Astrocyte of the hippocampus (primary cell): Measurements from ENCODE around the gene CDIP1.

Source experiments
- DNase-seq: peaks from one replicate; pipeline ENCODE4 v3.0.0; 2011; ENCODE audit warnings: low read depth, low spot score

CDIP1 gene

GRCh38 chr16:4489030-4489429 lies 49.5 kb downstream of the CDIP1 start:
- DNase-seq: peak; percentile 88

GRCh38 chr16:4488499-4488967 lies 50.0 kb downstream of the CDIP1 start:
- peak; percentile 24 for DNase-seq

GRCh38 chr16:4487955-4488498 lies 50.5 kb downstream of the CDIP1 start:
- peak; percentile 76 for DNase-seq

- no peak for DNase-seq
These were observed 52.3 kb downstream of the CDIP1 start for GRCh38 chr16:4486126-4486893.

DNA sequence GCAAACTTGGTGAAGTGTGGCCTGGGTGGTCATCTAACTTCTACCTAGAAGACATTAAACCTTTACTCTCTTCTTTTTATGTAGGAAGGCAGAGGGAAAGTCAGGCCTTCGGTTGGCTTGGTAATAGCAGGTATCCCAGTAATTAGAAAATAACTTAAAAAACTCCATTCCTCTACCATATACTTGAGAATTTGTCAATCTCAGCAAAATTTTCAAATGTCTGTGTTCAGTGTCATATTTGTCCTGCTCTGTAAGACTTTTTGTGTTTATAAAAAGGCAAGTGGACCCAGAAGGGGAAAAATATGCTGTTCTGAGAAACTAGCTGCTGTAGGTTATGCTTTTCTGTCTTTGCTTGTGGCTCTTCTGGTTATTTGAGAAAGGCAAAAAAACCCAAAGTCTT lies 56.6 kb downstream of the CDIP1 start:
- no peak for DNase-seq

DNA sequence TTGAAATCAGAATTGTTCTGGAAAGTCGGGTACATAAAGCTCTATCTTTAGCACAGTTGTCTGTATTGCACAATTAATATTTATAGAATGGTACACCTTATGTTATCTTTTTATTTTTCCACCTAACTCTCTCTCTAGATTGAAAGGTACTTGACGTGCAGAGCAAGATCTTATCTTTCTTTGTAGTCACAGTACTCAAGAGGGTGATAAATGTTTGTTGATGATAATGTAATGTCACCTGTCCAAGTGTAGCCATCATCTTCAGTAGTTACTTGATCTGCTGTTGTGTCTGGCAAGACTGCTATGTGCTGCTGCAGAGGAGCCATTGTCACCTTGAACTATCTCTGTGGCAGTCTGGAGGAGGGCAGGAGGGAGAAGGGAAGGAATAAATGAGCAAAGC lies 57.0 kb downstream of the CDIP1 start:
- no peak for DNase-seq

- DNase-seq: peak; percentile 77
These were observed 60.6 kb downstream of the CDIP1 start for GRCh38 chr16:4477966-4478365.

DNA sequence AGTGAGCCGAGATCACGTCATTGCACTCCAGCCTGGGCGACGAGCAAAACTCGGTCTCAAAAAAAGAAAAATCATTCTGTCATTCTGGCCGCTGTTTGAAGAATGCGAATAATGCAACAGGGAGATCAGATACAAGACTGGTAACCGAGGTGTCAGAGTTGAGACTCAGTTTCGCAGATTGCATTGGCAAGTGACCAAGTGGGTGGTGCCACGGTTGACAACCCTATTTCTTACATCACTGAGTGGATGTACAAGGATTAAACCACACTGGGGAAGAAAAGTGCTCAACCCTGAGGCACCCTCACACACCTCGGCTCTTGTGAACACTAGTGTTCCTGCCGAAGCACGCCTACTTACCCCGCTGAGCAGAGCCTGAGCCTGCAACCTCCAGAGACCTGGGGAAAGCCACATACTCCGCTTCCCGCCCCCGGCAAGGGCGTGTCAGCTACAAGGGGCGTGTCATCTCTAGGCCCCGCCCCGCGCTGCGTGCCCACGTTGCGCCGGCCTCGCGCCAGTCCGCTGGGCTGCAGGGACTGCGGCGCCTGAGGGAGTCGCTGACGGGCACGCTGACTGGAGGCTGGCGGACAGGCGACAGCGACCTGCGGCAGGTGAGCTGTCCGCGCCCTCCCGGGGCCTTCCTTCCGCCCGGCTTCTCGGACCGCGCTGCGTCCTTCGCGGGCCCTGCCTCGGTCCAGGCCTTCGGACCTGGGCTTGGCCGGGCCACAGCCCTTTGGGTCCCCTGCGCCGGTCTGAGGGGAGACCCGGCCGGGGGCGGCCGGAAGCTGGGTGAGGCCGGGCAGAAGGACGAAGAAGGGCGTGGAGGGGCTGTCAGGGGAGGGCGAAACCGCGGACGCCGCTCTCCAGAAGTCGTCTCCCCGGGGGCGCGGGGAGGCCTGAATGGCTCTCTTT lies 62.4 kb downstream of the CDIP1 start, which contains the start of gene HMOX2:
TSS of gene HMOX2 (plus strand) at position 519 of the 909 bp plus-strand sequence. CDS start 29,127 bp downstream, outside the sequence.
- DNase-seq: peak; percentile 97

DNA sequence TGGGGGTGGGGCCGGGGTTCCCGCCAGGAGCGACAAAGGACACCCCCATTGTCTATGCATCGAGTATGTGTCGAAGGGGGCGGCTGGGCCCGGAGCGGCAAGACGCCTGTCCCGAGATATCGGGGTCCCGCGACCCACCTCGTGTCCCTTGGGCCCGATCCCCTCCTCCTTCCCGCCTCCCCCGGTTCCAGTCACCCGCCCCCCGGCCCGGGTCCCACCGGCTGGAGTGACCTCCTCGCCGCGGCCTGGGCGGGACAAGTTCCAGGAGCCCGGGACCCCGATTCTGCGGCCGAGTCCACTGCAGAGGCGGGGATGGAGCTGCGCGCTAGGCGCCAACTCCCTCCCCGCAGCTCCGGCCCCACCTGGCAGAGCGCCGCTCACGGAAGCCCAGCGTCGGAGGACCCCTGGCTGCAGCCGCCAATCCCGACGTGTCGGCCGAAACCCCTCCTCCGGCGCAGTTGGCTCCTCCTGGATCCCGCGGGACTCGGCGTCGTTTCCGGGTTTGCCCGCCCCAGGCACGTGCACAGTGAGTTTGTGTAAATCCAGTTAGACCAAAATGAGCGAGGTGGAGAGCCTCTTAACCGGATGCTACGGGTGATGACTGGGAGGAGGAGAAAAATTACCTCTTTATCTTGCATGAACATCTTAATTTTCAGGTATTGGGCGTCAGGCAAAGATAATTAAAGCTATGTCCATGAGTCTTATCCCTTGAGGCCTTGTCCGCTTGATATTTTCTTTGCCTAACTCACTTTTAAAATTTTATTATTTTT lies 64.2 kb downstream of the CDIP1 start, which contains the start of gene NMRAL1:
TSS of gene NMRAL1 (minus strand) at position 434 of the 770 bp plus-strand sequence. CDS start 493 bp downstream, outside the sequence.
- DNase-seq: peak; percentile 94

DNA sequence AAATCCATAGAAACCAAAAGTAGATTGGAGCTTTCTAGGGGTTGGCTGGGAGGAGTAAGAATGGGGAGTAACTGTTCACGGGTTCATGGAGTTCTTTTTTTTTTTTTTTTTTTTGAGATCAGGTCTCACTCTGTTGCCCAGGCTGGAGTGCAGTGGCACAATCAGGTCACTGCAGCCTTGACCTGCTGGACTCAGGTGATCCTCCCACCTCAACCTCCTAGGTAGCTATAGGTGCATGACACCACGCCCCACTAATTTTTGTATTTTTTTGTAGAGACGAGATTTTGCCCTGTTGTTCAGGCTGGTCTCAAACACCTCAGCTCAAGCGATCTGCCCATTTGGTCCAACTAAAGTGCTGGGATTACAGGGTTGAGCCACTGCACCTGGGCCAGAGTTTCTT lies 65.7 kb downstream of the CDIP1 start:
- DNase-seq: no peak

GRCh38 chr16:4471869-4472268 lies 66.7 kb downstream of the CDIP1 start:
- DNase-seq: no peak

DNA sequence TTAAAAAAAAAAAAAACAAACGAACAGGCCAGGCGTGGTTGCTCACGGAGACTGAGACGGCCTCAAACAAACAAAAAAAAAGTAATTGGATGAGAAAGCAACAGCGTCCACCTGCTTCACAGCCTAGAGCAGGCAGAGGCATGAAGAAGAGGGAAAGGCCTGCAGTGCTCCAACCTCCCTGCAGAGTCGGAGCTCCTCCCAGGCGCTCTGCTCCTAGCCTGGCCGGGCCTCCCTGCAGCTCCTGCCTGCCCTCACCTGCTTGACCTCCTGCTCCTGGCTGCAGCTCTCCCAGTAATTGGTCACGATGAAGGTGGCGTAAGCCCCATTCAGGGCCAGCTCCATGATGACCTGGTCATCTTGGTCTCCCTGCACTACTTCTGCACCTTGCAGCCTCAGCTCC lies 69.6 kb downstream of the CDIP1 start:
- no peak for DNase-seq

- DNase-seq: no peak
These were observed 70.7 kb downstream of the CDIP1 start for GRCh38 chr16:4467916-4468315.

DNA sequence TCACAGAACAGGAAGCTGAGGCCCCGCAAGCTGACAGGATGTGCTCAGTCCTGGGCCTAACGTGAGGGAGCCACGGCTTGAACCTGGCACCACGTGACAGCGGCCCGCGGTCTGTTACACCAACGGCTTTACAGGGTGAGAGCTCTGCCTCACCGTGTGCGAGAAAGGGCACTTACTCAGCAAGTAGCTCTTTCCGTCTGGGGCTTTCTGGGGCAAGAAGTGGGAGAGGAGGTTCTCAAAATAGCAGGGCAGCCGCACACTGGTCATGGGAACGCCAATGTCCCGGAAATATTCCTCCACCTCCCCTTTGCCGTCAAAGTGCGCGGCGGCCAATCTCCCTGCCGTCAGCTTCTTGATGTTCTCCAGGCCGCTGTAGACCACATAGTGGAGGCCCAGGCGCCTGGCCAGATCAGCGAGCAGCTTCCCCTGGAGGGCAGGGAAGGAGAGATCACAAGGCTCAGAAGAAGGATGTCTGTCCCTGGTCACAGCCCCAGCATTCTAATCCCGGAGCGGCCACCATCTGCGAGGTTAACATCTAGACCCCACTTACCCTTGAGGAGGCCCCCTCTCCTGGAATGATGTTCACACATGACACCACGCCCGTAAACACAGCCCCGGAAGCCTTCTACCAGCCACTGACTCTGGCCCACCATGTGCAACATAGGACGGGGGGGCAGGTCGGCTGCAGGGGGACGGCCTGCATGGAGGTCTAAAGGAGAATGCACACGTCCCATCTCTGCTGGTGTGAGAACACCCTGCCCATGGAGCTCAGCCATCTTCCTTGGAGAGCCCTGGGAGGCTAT lies 72.4 kb downstream of the CDIP1 start:
- no peak for DNase-seq

GRCh38 chr16:4463522-4464163 lies 74.9 kb downstream of the CDIP1 start:
- peak; percentile 12 for DNase-seq

- DNase-seq: no peak
These were observed 77.1 kb downstream of the CDIP1 start for GRCh38 chr16:4461250-4462085.

DNA sequence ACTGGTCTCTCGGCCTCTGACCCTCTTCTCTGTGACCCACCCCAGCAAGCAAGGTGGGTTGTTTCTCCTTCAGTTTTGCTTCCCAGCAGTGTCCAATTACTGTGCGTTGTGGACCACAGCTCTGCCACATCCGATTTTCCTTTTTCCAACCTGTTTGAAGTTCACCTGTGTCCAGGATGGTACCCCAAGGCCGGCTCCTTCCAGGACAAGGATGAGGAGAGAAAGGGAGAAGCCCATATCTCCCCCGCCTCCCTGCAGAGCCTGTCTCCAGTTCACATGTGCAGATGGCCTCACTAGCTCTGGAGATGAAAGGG lies 77.7 kb downstream of the CDIP1 start:
- DNase-seq: no peak
